OCI-LY1 (cell line): ENCODE data around the gene GMDS.

Experiments used
- EZH2 ChIP-seq: fragments of 200-600 bp; sonication (generic), shearing (Covaris generic); IDR thresholded peaks from 2 replicates; pipeline ENCODE4 v1.8.0; 2017; ENCODE audit warnings: borderline replicate concordance, mixed run types, mild to moderate bottlenecking, antibody characterized with exemption, low read length, moderate library complexity, mixed read lengths
- TF ChIP-seq, protein P1 (sequence below): fragments of 200-600 bp; sonication (generic), shearing (Covaris generic); IDR thresholded peaks from 2 replicates; pipeline ENCODE4 v1.5.1; 2017; ENCODE audit warnings: mild to moderate bottlenecking, antibody characterized with exemption, low read length, moderate library complexity, mixed read lengths

DNA sequence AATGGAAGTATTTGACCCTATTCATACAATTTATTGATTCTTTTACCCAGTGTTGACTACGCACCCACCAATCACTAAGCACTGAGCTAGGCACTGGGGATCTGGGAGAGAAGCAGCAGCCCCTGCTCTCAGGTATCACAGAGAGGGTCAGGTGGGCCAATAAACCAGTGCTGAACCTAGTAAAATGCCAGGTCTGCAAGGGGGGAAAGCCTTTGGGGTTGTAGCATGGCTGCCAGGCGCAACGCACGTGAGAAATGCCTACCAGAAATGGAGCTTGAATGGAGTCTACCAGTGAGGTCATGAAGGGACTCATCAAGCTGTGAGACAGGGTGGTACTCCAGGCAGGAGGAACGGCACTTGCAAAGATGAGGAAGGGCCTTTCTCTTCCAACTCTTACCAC is 313.6 kb downstream of the GMDS start:
- TF ChIP-seq, protein P1, sequence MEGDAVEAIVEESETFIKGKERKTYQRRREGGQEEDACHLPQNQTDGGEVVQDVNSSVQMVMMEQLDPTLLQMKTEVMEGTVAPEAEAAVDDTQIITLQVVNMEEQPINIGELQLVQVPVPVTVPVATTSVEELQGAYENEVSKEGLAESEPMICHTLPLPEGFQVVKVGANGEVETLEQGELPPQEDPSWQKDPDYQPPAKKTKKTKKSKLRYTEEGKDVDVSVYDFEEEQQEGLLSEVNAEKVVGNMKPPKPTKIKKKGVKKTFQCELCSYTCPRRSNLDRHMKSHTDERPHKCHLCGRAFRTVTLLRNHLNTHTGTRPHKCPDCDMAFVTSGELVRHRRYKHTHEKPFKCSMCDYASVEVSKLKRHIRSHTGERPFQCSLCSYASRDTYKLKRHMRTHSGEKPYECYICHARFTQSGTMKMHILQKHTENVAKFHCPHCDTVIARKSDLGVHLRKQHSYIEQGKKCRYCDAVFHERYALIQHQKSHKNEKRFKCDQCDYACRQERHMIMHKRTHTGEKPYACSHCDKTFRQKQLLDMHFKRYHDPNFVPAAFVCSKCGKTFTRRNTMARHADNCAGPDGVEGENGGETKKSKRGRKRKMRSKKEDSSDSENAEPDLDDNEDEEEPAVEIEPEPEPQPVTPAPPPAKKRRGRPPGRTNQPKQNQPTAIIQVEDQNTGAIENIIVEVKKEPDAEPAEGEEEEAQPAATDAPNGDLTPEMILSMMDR: no peak
- no peak for TF ChIP-seq EZH2
